PC-9 (cell line): ENCODE results near the gene AFG3L2. TPM values are rescaled to one million over a fixed set of nuclear protein-coding genes. Genes with fewer than 3 reads are reported as not detected.

Experiments used
- BruUV-seq: library from RNA; stranded (reverse); fragments of 400-500 nt; replicated peaks from 2 replicates; lab custom pipeline; 2021; lab: Mats Ljungman, UMichigan
- CTCF ChIA-PET: fragments of 300-600 bp; sonication (Branson Sonifier 250); formaldehyde crosslinking; loops from one replicate; lab custom pipeline; 2022; ENCODE audit warnings: antibody characterized with exemption; lab: Charles Lee
- POLR2A ChIA-PET: fragments of 300-600 bp; sonication (Branson Sonifier 250); formaldehyde crosslinking; loops from one replicate; lab custom pipeline; 2022; ENCODE audit warnings: antibody characterized with exemption; ENCODE audit not compliant: unreplicated experiment; lab: Charles Lee
- DNase-seq, 2 experiments: peaks; one replicate each; pipeline versions ENCODE4 v3.0.0 to v3.0.0-alpha.2; 2015 to 2022; ENCODE audit warnings: mixed read lengths in 1 of 2
- H2AFZ ChIP-seq: fragments of 200-600 bp; sonication (generic); 2 replicates; pipeline ENCODE4 v1.8.1; 2017; ENCODE audit warnings: antibody characterized with exemption
- H3F3A ChIP-seq: fragments of 200-600 bp; sonication (generic); 2 replicates; pipeline ENCODE4 v1.8.1; 2017; ENCODE audit warnings: antibody characterized with exemption, mild to moderate bottlenecking, low read depth; ENCODE audit not compliant: insufficient read depth
- H3K27ac ChIP-seq: fragments of 200-600 bp; sonication (generic); 2 replicates; pipeline ENCODE4 v1.6.1; 2016; ENCODE audit warnings: mixed run types
- H3K27me3 ChIP-seq: fragments of 200-600 bp; sonication (generic); 2 replicates; pipeline ENCODE4 v1.6.1; 2016; ENCODE audit warnings: low read depth, mixed run types; ENCODE audit not compliant: insufficient read depth
- H3K36me3 ChIP-seq: fragments of 200-600 bp; sonication (generic); 2 replicates; pipeline ENCODE4 v1.6.1; 2016; ENCODE audit warnings: low read depth, mixed run types
- H3K4me1 ChIP-seq: fragments of 200-600 bp; sonication (generic); replicated peaks from 2 replicates; pipeline ENCODE4 v1.6.1; 2016; ENCODE audit warnings: mixed run types; ENCODE audit not compliant: insufficient read depth
- H3K4me2 ChIP-seq: fragments of 200-600 bp; sonication (generic); 2 replicates; pipeline ENCODE4 v1.6.1; 2017; ENCODE audit warnings: mixed run types
- H3K4me3 ChIP-seq: fragments of 200-600 bp; sonication (generic); 2 replicates; pipeline ENCODE4 v1.6.1; 2016; ENCODE audit warnings: mixed run types
- H3K79me2 ChIP-seq: fragments of 200-600 bp; sonication (generic); 2 replicates; pipeline ENCODE4 v1.6.1; 2017; ENCODE audit warnings: low read depth, mixed run types
- H3K9me2 ChIP-seq: fragments of 200-600 bp; sonication (generic); 2 replicates; pipeline ENCODE4 v1.8.1; 2017; ENCODE audit warnings: mild to moderate bottlenecking; ENCODE audit not compliant: insufficient read depth
- H3K9me3 ChIP-seq: fragments of 200-600 bp; sonication (generic); 2 replicates; pipeline ENCODE4 v1.8.1; 2016; ENCODE audit warnings: low read depth; ENCODE audit not compliant: insufficient read depth
- H4K20me1 ChIP-seq: fragments of 200-600 bp; sonication (generic); 2 replicates; pipeline ENCODE4 v1.8.1; 2017; ENCODE audit not compliant: insufficient read depth
- EZH2 ChIP-seq: fragments of 200-600 bp; sonication (generic); IDR thresholded peaks from 2 replicates; pipeline ENCODE4 v1.8.0; 2017; ENCODE audit warnings: antibody characterized with exemption, low read depth
- intact Hi-C: fragments of 100-400 bp; cut with micrococcal nuclease; formaldehyde crosslinking; loops from one replicate; pipeline ENCODE4 v1.10.0; 2022; ENCODE audit not compliant: unreplicated experiment
- total RNA-seq: library from RNA; stranded (reverse); gene quantifications from 2 replicates; pipeline ENCODE4 v1.2.3, GENCODE V29; 2021
- TF ChIP-seq, protein P1 (sequence below): fragments of 200-600 bp; sonication (generic); conservative IDR thresholded peaks from 2 replicates; pipeline ENCODE4 v1.6.1; 2017; ENCODE audit warnings: mixed run types, antibody characterized with exemption, mild to moderate bottlenecking, moderate library complexity

AFG3L2 gene
- total RNA-seq, 1 experiment from 2014 or later = 69.4 TPM

DNA sequence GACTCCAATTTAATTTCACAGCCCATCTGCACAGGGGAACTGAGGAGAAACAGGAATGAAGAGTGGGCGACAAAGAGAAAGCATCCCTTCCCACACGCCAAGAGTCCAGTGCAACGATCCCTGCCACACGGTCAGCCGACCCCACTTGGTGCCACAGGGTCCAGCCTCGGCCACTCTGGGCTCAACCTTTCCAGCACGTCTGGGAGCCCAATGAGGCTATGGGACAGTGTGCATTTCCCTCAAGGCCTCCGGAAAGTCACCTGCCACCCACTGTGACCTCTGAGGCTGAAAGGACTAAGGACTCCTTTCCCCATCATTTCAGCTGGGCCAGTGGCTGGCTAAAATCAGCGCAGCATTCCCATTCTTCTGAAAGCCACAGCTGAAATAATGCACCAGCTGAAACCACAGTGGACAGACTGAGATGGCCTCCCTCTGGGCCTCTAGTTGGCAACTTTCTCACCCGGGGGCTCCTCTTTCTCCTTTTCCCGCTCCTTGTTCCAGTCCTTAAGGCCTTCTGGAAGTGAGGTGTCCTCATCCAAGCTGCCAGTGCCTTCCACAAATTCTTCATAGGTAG lies 47.8 kb downstream of the AFG3L2 start:
- POLR2A ChIA-PET = no interaction called here
- 0 out of 2 replicates have a peak, but pooled peaks cover 7% of the 10 kb centered on the region for H3K4me1 ChIP-seq
- TF ChIP-seq, protein P1, sequence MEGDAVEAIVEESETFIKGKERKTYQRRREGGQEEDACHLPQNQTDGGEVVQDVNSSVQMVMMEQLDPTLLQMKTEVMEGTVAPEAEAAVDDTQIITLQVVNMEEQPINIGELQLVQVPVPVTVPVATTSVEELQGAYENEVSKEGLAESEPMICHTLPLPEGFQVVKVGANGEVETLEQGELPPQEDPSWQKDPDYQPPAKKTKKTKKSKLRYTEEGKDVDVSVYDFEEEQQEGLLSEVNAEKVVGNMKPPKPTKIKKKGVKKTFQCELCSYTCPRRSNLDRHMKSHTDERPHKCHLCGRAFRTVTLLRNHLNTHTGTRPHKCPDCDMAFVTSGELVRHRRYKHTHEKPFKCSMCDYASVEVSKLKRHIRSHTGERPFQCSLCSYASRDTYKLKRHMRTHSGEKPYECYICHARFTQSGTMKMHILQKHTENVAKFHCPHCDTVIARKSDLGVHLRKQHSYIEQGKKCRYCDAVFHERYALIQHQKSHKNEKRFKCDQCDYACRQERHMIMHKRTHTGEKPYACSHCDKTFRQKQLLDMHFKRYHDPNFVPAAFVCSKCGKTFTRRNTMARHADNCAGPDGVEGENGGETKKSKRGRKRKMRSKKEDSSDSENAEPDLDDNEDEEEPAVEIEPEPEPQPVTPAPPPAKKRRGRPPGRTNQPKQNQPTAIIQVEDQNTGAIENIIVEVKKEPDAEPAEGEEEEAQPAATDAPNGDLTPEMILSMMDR = no peak
- TF ChIP-seq EZH2 = no peak
- intact Hi-C loops = no loop called here
- H2AFZ ChIP-seq = no peak overlapping the region
- H3K79me2 ChIP-seq = no peaks in the 10 kb centered on the region
- peaks cover 13% of the 10 kb centered on the region for H3K36me3 ChIP-seq
- no peaks in the 10 kb centered on the region for H3K9me2 ChIP-seq
- no peaks in the 10 kb centered on the region for H3K27me3 ChIP-seq
- H4K20me1 ChIP-seq = peaks cover 31% of the 10 kb centered on the region; the same call in 1 of the 2 replicates
- H3K4me3 ChIP-seq = no peak overlapping the region
- DNase-seq = no peak
- H3F3A ChIP-seq = no peaks in the 10 kb centered on the region
- H3K9me3 ChIP-seq = no peaks in the 10 kb centered on the region
- no peak overlapping the region for H3K27ac ChIP-seq
- H3K4me2 ChIP-seq = no peak overlapping the region
- TSS peak; percentile 31 for BruUV-seq
- CTCF ChIA-PET = interaction anchor here (1.0 to 2.3 kb wide), 3 partner anchors 42 to 509 kb away, joined by 3 to 8 read pairs (median 3); no protein-coding TSS in a partner anchor

DNA sequence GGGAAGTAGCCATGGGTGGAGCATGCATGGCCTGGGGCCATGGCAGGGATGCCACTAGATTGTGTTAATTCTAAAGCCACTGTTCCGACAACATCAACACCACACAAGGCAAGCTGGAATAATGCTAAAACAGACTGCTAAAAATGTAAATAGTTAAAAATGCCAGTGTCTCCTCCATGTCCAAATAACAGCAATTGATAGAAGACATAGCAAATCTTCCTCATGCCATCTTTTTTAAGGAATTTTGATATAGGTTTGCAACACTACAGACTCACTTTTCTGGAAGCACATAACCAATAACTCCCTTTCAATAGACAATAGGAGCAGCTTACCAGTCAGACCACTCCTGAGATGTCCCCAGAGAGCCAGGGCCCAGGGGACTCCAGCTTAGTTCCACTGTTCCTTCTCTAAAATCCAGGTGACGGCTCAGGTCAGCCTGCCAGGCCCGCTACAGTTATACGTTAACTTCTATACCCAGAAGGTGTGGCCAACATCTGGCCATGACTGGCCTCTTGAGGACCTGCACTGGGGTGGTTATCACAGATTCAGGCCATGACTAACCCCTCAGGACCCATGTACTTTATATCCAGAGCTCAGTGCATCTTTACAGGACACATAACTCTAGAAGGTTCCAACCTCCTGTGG lies 48.7 kb downstream of the AFG3L2 start:
- no peak overlapping the region for H3K27ac ChIP-seq
- no peaks in the 10 kb centered on the region for H3F3A ChIP-seq
- intact Hi-C loops = loop anchor here (1.0 kb wide), 2 partner anchors 236 to 332 kb away; no protein-coding TSS in a partner anchor
- H3K4me3 ChIP-seq = no peak overlapping the region
- no peak overlapping the region for H3K4me2 ChIP-seq
- H3K36me3 ChIP-seq = peaks cover 11% of the 10 kb centered on the region
- CTCF ChIA-PET = interaction anchor here (0.6 to 2.3 kb wide), 9 partner anchors 8 to 606 kb away, joined by 3 to 8 read pairs (median 3); no protein-coding TSS in a partner anchor
- no peaks in the 10 kb centered on the region for H3K9me2 ChIP-seq
- POLR2A ChIA-PET = interaction anchor here (0.5 to 0.9 kb wide), 2 partner anchors 49 to 238 kb away, joined by 3 to 5 read pairs; no protein-coding TSS in a partner anchor
- no peaks in the 10 kb centered on the region for H3K27me3 ChIP-seq
- no peak for TF ChIP-seq EZH2
- TF ChIP-seq, protein P1 = peak; percentile 43; the same call in 1 of the 2 replicates
- H3K4me1 ChIP-seq = no peaks in the 10 kb centered on the region
- peaks cover 23% of the 10 kb centered on the region; the same call in 1 of the 2 replicates for H4K20me1 ChIP-seq
- H2AFZ ChIP-seq = no peak overlapping the region
- H3K79me2 ChIP-seq = no peaks in the 10 kb centered on the region
- BruUV-seq = no TSS peak
- no peak for DNase-seq
- no peaks in the 10 kb centered on the region for H3K9me3 ChIP-seq

DNA sequence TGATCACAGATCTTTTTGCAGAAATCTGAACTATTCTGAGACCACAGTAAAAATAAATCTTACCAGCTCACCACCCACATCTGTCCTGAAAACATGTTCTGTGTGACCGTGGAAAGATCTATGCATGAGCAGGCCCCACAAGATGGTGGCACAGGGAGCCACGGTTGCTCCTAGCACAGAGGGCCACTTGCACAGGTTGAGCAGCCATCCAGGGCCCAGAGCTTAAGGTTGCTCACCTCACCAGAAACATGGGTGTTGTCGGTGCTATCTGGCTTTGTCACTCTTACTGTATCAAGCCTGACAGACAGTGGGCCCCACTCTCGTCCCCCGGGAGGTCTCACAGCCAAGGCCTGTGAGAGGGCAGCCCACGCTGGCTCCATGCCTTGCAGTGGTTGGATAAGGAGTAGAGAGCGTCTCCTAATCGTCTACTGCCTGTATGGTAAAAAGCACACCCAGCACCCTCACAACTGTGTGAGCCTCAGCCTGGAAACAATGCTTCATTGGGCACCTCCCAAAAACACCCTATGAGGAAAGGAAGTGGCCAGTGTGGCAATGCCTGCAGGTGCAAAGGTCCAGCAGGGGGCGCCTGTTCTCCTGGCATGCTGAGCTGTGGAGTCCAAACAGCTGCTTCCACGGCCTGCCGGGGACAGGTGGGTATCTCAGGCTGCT lies 49.4 kb downstream of the AFG3L2 start:
- TF ChIP-seq EZH2 = no peak
- TF ChIP-seq, protein P1 = peak; percentile 91
- H4K20me1 ChIP-seq = peaks cover 23% of the 10 kb centered on the region
- ChIA-PET CTCF (interaction anchor here (0.6 to 2.3 kb wide), 9 partner anchors 9 to 607 kb away, joined by 3 to 8 read pairs (median 3); no protein-coding TSS in a partner anchor), POLR2A (interaction anchor here (0.5 to 0.9 kb wide), 2 partner anchors 50 to 237 kb away, joined by 3 to 5 read pairs; no protein-coding TSS in a partner anchor)
- no peaks in the 10 kb centered on the region for H3K9me3 ChIP-seq
- no peaks in the 10 kb centered on the region for H3F3A ChIP-seq
- H3K4me3 ChIP-seq = no peak overlapping the region
- no peaks in the 10 kb centered on the region for H3K79me2 ChIP-seq
- peak; percentile 58 to 82 for DNase-seq
- no peak overlapping the region for H3K4me2 ChIP-seq
- no TSS peak for BruUV-seq
- no peaks in the 10 kb centered on the region for H3K9me2 ChIP-seq
- H3K27ac ChIP-seq = no peak overlapping the region
- H3K4me1 ChIP-seq = no peaks in the 10 kb centered on the region
- intact Hi-C loops = loop anchor here (1.0 kb wide), 2 partner anchors 235 to 333 kb away; no protein-coding TSS in a partner anchor
- H3K36me3 ChIP-seq = peaks cover 11% of the 10 kb centered on the region
- no peak overlapping the region for H2AFZ ChIP-seq
- H3K27me3 ChIP-seq = no peaks in the 10 kb centered on the region
